ENCODE results near the gene POTEJ.
"Not testable (repeated sequence)": the region's sequence is repeated elsewhere in the genome, so short reads cannot be mapped to it uniquely, and the experiment has no call there.

The POTEJ gene

DNA sequence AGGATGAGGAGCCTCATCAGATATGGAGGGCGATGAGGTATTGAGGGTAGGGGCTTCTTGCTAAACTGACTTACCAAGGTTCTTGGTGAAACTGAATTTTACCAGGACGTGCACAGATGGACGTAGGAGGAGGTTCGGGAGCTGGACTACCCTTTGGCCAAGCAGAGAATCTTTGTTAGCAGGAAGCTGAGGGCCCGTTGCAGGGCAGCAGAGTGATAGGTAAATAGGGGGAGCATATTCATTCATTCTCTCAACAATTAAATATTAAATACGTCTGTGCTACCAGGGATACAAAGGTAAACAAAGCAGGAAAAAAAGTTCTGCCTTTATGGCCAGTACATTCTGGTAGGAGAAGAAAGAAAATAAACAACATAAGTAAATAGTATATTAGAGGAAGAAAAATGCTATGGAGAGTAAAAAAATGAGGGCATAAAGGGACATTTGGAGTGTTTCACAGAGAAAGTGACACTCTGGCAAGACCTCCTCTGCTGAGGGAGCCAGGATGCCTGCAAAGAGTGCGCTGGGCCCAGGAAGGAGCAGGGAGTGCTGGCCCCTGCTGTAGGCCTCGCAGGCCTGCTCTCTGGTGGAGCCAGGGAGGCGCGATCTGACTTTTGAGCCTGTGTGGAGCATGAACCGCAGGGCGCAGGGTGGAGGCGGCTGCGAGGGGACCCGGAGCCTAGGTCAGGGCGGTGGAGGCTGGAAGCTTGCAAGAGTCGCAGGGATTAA lies 2.8 kb upstream of the POTEJ start:
- not testable (repeated sequence) for ATAC-seq

DNA sequence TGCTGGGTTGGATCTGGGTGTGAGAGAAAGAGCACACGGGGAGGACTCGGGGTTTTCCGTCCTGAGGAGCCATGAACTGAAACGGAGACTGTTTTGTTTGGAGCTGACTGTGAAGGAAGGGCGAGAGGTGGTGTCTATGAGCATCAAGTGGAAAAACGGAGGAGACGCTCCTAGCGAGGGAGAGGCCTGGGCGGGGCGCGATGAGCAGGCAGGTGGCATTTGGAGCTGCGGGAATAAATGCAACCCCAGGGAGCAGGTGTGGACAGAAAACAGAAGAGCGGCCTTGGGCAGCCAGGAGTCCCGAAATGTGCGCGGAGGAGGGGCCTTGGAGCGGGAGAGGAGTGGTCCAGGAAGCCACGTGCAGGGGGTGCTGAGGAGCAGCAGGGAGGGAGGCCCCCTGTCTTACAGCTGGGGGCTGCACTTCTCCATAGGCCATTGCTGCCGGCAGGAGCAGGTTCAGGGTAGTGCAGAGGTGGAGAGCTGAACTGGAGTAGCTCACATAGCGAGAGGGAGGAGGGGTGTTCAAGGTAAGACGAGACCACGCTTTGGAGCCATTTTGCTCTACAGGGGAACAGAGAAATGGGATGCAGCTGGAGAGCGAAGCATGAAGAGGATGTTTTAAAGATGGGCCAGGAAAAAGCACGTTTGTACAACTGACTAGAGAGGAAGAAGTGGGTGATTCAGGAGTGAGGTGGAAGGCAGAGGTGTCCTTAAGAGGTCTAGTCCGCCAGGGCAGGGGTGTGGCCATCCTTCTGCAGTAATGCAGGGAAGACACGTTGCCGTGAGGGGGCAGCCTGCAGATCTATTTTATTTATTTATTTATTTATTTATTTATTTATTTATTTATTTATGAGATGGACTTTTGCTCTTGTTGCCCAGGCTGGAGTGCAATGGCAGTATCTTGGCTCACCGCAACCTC lies 2.0 kb upstream of the POTEJ start:
- not testable (repeated sequence) for ATAC-seq

DNA sequence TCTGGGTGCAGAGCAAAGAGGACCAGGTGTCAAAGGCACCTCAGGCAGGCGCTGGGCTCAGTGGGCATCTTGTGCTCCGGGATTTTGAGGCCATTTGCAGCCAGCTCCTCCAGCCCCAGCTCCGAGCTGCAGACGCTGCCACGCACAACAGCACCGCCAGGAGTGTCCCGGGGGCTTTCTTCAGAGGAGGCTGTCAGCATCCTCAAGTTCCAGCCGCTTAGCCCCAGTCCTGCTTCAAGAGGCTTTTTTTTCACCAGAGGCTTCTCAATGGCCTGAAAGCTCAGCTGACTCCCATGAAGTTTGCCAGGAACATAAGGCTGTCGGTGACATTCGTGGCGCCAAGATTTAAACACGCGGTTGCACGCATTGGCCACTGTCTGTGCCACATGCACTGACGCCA lies 754 bp upstream of the POTEJ start:
- ATAC-seq, result not testable (repeated sequence)

DNA sequence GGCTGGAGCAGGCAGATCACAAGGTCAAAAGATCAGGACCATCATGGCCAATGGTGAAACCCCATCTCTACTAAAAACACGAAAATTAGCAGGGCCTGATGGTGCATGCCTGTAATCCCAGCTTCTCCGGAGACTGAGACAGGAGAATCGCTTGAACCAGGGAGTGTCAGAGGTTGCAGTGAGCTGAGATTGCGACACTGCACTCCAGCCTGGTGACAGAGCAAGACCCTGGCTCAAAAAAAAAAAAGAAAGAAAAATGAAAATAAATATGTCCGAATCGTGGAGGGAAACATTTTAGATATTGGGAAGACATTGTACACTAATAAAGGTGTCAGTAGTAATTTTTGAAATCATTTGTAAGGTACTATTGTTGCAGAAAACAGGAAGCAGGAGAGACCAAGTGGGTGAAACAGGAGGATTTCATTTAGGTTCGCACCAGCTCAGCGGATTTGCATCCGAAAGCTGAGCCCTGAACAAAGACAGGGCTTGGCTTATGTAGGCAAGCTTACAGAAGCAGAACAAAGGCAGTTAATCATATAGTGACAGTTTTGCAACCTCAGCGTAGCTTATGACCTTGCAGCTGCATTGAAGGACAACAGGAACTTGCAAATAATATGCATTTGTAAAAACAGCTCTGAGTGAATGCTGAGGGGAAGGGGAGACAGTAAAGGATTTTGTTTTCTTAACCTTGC lies 17.7 kb downstream of the POTEJ start:
- ATAC-seq, result not testable (repeated sequence)

DNA sequence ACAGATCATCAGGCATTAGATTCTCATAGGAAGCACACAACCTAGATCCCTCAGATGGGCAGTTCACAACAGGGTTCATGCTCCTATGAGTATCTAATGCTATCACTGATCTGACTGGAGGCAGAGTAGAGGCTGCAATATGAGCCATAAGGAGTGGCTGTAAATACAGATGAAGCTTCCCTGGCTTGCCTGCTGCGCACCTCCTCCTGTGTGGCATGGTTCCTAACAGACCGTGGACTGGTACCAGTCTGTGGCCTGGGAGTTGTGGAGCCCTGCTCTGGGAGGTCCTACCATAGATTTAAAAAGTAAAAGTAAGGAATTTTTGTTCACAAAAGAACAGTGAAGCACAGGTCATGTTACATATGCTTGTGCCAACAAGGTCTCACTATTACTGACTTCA lies 27.7 kb downstream of the POTEJ start:
- not testable (repeated sequence) for ATAC-seq

DNA sequence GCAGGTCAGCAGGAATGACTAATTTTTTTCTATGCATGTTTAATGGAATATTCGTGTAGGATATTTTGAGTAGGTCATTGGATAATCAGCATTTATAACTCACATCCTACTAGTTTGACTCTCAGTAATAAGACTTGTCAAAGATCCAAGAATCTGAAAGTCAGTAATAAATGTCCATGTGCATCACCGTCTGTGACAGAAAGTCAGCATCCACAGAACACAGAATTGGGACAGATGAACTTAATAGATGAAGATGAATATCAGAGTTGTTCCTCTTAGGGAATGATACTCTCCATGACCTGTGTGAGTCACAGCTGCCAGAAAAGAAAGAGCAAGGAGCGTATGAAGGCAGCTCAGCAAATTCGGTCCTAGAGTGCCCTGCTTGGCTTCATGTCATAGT lies 30.4 kb downstream of the POTEJ start:
- not testable (repeated sequence) for ATAC-seq

DNA sequence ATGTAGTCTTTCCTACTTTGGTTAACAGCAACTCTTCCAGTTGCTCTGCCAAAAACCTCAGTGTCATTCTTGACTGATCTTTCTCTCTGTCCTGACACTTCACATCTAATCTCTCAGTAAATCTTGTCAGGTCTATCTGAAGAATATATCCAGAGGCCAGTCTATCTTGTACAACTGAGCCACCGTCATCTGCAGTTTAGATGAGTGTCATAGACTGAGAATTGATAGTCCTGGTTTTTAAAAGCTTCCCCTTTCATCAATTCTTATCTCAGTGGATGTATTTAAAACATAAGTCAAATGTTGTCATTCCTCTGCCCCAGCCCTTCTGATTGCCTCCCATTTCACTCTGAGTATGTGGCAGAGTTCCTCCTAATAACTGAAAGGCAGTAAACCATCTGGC lies 38.0 kb downstream of the POTEJ start:
- ATAC-seq, result not testable (repeated sequence)

DNA sequence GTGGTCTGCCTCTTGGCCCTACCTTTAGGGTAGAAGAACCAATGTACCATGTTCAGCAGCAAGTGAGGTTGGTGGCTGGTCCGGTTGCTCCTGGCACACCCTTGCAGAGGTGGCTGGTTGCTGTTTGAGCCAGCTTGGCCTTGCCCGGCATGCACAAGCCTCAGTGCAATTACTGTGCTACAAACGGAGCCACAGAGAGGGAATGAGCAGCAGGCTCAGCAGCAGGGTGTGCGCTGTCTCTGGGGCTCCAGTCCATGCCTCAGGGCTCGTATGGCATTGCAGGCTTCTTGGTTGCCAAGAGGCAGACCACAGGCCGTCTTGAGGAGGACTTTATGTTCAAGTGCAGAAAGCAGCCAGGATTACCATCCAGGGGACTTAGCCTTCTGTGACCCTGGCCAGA lies 53.3 kb downstream of the POTEJ start:
- ATAC-seq, result not testable (repeated sequence)

DNA sequence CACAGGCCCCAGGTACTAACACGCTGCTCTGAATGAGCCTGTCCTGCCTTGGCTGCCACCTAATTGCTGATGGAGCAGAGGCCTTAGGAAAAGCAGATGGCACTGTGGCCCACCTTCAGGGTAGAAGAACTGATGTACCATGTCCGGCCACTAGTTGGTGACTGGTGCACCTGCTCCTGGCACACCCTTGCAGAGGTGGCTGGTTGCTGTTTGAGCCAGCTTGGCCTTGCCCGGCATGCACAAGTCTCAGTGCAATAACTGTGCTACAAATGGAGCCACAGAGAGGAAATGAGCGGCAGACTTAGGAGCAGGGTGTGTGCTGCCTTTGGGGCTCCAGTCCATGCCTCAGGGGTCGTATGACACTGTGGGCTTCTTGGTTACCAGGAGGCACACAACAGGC lies 54.4 kb downstream of the POTEJ start:
- not testable (repeated sequence) for ATAC-seq

DNA sequence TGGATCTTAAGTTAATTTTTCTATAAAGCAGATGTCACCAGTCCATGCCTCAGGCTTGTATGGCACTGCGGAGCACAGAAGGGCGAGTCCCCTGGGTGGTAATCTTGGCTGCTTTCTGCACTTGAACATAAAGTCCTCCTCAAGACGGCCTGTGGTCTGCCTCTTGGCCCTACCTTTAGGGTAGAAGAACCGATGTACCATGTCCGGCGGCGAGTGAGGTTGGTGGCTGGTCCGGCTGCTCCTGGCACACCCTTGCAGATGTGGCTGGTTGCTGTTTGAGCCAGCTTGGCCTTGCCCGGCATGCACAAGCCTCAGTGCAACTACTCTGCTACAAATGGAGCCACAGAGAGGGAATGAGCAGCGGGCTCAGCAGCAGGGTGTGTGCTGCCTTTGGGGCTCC lies 56.3 kb downstream of the POTEJ start:
- ATAC-seq, result not testable (repeated sequence)

DNA sequence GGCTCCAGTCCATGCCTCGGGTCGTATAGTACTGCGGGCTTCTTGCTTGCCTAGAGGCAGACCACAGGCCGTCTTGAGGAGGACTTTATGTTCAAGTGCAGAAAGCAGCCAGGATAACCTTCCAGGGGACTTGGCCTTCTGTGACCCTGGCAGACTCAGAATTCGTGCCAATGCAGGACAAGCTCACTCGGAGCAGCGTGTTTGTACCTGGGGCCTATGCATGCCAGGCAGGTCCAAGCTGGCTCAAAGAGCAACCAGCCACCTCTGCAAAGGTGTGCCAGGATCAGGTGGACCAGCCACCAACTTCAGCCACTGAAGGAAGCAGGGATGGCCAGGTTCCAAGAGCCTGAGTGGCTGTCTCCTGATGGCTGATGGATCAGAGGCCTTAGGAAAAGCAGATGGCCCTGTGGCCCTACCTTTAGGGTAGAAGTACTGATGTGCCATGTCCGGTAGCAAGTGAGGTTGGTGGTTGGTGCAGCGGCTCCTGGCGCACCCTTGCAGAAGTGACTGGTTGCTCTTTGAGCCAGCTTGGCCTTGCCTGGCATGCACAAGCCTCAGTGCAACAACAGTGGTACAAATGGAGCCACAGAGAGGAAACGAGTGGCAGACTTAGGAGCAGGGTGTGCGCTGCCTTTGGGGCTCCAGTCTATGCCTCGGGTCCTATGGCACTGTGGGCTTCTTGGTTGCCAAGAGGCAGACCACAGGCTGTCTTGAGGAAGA lies 58.9 kb downstream of the POTEJ start:
- not testable (repeated sequence) for ATAC-seq

DNA sequence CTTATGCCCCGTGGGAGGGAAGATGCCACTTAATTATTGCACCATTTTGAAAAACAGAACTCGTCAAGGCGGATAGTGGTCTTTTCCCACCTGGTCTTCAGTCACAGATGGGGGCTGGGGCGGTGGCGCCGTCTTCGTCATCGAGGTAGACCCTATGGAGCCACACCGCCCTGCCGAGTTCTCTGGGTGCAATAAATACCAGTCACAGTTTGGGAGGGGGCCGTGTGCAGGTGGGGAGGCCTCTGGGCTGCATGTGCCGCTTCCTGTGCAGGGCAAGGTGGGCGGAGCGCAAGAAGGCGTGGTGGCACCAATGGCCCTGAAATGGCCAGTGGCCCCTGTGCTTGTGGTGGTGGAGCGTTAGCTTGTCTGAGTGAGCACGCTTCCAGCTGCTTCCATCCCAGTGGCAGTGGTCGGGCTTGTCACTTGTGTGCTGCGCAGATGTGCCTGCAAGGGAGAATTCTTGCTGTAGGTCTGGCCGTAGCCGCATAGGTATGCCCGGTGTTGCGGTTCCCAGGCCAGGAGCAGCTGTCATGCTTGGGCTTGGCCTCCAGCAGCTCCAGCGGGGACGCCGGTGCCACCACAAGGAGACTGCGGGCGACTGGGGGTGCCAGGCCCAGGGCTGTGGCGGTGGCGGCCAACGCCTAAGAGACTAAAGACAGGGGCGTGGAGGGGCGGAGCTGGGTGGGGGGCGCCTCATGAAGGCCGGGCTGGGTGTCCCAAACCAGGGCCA lies 81.0 kb downstream of the POTEJ start:
- not testable (repeated sequence) for ATAC-seq

DNA sequence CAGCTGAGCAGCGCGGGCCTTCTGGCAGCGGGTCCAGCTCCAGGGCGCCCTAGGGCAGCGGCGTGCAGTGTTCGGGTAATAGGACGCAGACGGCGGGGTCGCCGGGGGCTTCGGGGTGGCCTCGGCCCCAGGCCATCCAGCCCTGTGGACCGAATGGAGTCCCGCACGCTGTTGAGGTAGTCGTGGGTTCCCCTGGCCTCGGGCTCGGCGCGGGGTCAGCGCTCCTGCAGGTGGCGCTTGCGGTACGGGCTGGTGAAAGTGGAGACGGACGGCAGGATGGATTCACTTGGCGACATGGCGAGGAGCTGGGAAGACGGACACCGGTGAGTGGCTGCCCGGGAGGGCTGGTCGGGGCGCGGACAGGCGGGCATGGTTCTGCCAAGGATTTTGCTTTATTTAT lies 82.2 kb downstream of the POTEJ start:
- not testable (repeated sequence) for ATAC-seq

DNA sequence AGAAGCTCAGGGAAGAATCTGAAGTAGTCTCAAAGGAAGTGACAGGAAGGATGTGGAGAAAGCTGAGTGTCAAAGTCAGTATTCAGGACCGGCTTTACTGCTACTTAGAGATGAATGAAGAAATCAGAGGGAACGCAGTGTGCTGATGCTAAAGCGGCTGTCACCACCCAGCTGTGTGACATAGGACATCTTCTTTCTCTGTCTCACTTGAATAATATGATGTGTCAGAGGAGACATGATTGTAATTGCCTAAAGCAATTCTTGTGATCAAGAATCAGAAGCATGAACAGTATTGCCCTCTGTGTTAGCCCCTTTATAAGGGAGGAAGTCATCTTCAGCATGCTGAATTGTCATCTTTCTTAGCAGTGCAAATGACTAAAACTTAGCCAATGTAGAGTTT lies 92.0 kb downstream of the POTEJ start:
- ATAC-seq, result not testable (repeated sequence)

Data from activated CD4-positive, CD25-positive, alpha-beta regulatory T cell treated with anti-CD3 and anti-CD28 coated beads, Interleukin-2, amount 50 U/mL, for 24 hours (primary cell).